Measurements from ENCODE around the gene AHCYL1. TPM values are rescaled to one million over a fixed set of nuclear protein-coding genes. Genes with fewer than 3 reads are reported as not detected.

Gene AHCYL1
- total and polyA plus RNA-seq, 2 of the 8 experiments (the other 6 are each of a cell fraction or from before 2014, with no cell fraction given) = 64.5 to 95.9 TPM

- no peak overlapping the region for H2AFZ ChIP-seq (ENCODE audit: low read length)
- H3K79me1 ChIP-seq (ENCODE audit: low read depth, low read length) = peaks cover 5% of the 10 kb centered on the region; the same call in 1 of the 2 replicates
- no peaks in the 10 kb centered on the region for H3K9me3 ChIP-seq (ENCODE audit: insufficient read depth in 2 of 2, low read depth in 1 of 2, low read length in 1 of 2)
- H3K79me2 ChIP-seq (ENCODE audit: control insufficient read depth in 1 of 2, insufficient read depth in 2 of 2, low read length in 2 of 2) = peaks cover 8 to 92% of the 10 kb centered on the region in 2 experiments
- no peak overlapping the region for H3K9ac ChIP-seq (replicated peaks in 1 of 4; ENCODE audit: extremely low read depth in 1 of 4, low read depth in 3 of 4, low read length in 3 of 4)
- no peak overlapping the region for H2BK5ac ChIP-seq (ENCODE audit: low read depth, low read length)
- no peak overlapping the region for H3K4me3 ChIP-seq (ENCODE audit: extremely low read depth in 1 of 4, insufficient read depth in 2 of 4, low read depth in 3 of 4, low read length in 4 of 4)
- no peak overlapping the region for H4K5ac ChIP-seq (ENCODE audit: insufficient read length, low read depth, low read length)
- H4K20me1 ChIP-seq (replicated peaks in 1 of 2; ENCODE audit: control insufficient read depth in 1 of 2, insufficient read depth in 2 of 2, low read length in 2 of 2) = peaks cover 14 to 16% of the 10 kb centered on the region in 2 experiments
- no peak for DNase-seq (ENCODE audit: low read depth in 1 of 2, low spot score in 2 of 2)
- H3K18ac ChIP-seq (ENCODE audit: extremely low read depth, low read length) = no peak overlapping the region
- H3K23me2 ChIP-seq (ENCODE audit: low read depth, low read length) = peaks cover 4% of the 10 kb centered on the region; the same call in 1 of the 2 replicates
- no peaks in the 10 kb centered on the region for H3K27me3 ChIP-seq (replicated peaks in 1 of 4; ENCODE audit: control insufficient read depth in 3 of 4, extremely low read depth in 1 of 4, insufficient read depth in 3 of 4, low read length in 3 of 4)
- H2BK120ac ChIP-seq (replicated peaks; ENCODE audit: low read depth, low read length) = no peak overlapping the region
- H2AK5ac ChIP-seq (ENCODE audit: low read depth, low read length) = no peak overlapping the region
- H3K23ac ChIP-seq (ENCODE audit: insufficient read length) = no peak overlapping the region
- ChIA-PET CTCF (ENCODE audit: partially characterized antibody) (interaction anchor here (0.7 to 1.0 kb wide), 2 partner anchors 199 to 213 kb away, joined by 3 read pairs; no protein-coding TSS in a partner anchor), POLR2A (ENCODE audit: partially characterized antibody) (no interaction called here)
- no peak overlapping the region for H3K27ac ChIP-seq (ENCODE audit: low read depth, low read length)
- no peak overlapping the region for H3K4ac ChIP-seq (replicated peaks; ENCODE audit: insufficient read length, low read depth, low read length)
- no peak overlapping the region for H2BK20ac ChIP-seq (ENCODE audit: low read length)
- peaks cover 0 to 8% (median 3%) of the 10 kb centered on the region in 4 experiments; a peak in 3 of 8 replicates for H3K36me3 ChIP-seq (ENCODE audit: control insufficient read depth in 2 of 4, insufficient read depth in 4 of 4, low read length in 3 of 4)
- H4K91ac ChIP-seq (replicated peaks; ENCODE audit: insufficient read length, low read length) = no peak overlapping the region
- H3K14ac ChIP-seq (ENCODE audit: insufficient read length) = no peak overlapping the region
- no peak overlapping the region for H3K4me2 ChIP-seq (ENCODE audit: insufficient read depth in 1 of 2, low read depth in 2 of 2, low read length in 2 of 2)
- no peak overlapping the region for H2BK15ac ChIP-seq (ENCODE audit: low read length)
- no peak overlapping the region for H4K8ac ChIP-seq (ENCODE audit: extremely low read depth, insufficient read depth, low read length)
- no peak for FAIRE-seq
- H3K56ac ChIP-seq (replicated peaks; ENCODE audit: insufficient read length, low read depth, low read length) = no peak overlapping the region
- H2BK12ac ChIP-seq (ENCODE audit: low read depth, low read length) = no peak overlapping the region
- H3K4me1 ChIP-seq (replicated peaks in 1 of 4; ENCODE audit: control insufficient read depth in 3 of 4, insufficient read depth in 4 of 4, low read length in 3 of 4) = peaks cover 4 to 9% (median 7%) of the 10 kb centered on the region in 4 experiments; a peak in 6 of 7 replicates
- 85% methylated on average over 2 of the region's 2 CpGs; no CpG with 5 or more reads in 1 of the 2 experiments for WGBS, 2 experiments (ENCODE audit: extremely low coverage in 1 of 2, insufficient coverage in 1 of 2, insufficient read length in 1 of 2, insufficient replicate concordance in 2 of 2, low coverage in 1 of 2, low lambda C conversion rate in 2 of 2, missing lambda C conversion rate in 1 of 2)
- TF ChIP-seq NRF1 (IDR thresholded peaks at IDR 0.05; ENCODE audit: low read depth, low read length) = no peak
Observed at GRCh38 chr1:109990302-109990653, 5.7 kb downstream of the AHCYL1 start.

Data from H1 (cell line).